GM12878 (cell line): Measurements from ENCODE around the gene SOCS1. TPM values are rescaled to one million over a fixed set of nuclear protein-coding genes. Genes with fewer than 3 reads are reported as not detected.
A peak's percentile ranks its signal among the peaks of the same experiment; 100 is the strongest.

ENCODE experiments used
- CBX5 ChIP-seq: sonication (generic); IDR thresholded peaks from 2 replicates; pipeline ENCODE4 v1.6.1; 2016; ENCODE audit warnings: low read depth, moderate library complexity, mild to moderate bottlenecking, inconsistent platforms
- CREM ChIP-seq: IDR thresholded peaks from 2 replicates; pipeline ENCODE4 v1.6.1; 2014; ENCODE audit warnings: antibody characterized with exemption, low read depth
- FOXM1 ChIP-seq: IDR thresholded peaks from 2 replicates; pipeline ENCODE4 v1.6.1; 2012; ENCODE audit warnings: low read depth, mild to moderate bottlenecking, inconsistent platforms, low read length, moderate library complexity
- GATAD2B ChIP-seq: fragments of 450-650 bp; conservative IDR thresholded peaks from 2 replicates; pipeline ENCODE4 v1.6.1; 2017; ENCODE audit warnings: low read depth, mild to moderate bottlenecking, moderate library complexity
- NBN ChIP-seq: fragments of 450-650 bp; IDR thresholded peaks from 2 replicates; pipeline ENCODE4 v1.6.1; 2016
- NR2C2 ChIP-seq: IDR thresholded peaks from 2 replicates; pipeline ENCODE4 v1.6.1; 2011; ENCODE audit warnings: borderline replicate concordance, low read depth; ENCODE audit not compliant: control insufficient read depth, insufficient read length
- RELB ChIP-seq: fragments of 450-650 bp; IDR thresholded peaks from 2 replicates; pipeline ENCODE4 v1.6.1; 2017; ENCODE audit warnings: low read depth, mild to moderate bottlenecking, moderate library complexity
- SIX5 ChIP-seq: IDR thresholded peaks from 2 replicates; pipeline ENCODE4 v1.6.1; 2011; ENCODE audit warnings: mild to moderate bottlenecking, low read depth, low read length, moderate library complexity; ENCODE audit not compliant: severe bottlenecking
- TCF7 ChIP-seq: IDR thresholded peaks from 2 replicates; pipeline ENCODE4 v1.6.1; 2014; ENCODE audit warnings: antibody characterized with exemption, borderline replicate concordance
- ZBTB11 ChIP-seq: fragments of 450-650 bp; formaldehyde crosslinking; IDR thresholded peaks from 2 replicates; pipeline ENCODE4 v1.5.0; 2022; ENCODE audit warnings: mild to moderate bottlenecking, missing genetic modification characterization
- ZBTB4 ChIP-seq: fragments of 450-650 bp; formaldehyde crosslinking; IDR thresholded peaks from 2 replicates; pipeline ENCODE4 v1.4.0; 2022; ENCODE audit warnings: mild to moderate bottlenecking, moderate library complexity
- ZNF207 ChIP-seq: fragments of 450-650 bp; IDR thresholded peaks from 2 replicates; pipeline ENCODE4 v1.6.1; 2014; ENCODE audit warnings: antibody characterized with exemption, mild to moderate bottlenecking, borderline replicate concordance
- ZNF217 ChIP-seq: fragments of 450-650 bp; IDR thresholded peaks from 2 replicates; pipeline ENCODE4 v1.6.1; 2017; ENCODE audit warnings: antibody characterized with exemption, mild to moderate bottlenecking
- ZNF274 ChIP-seq: IDR thresholded peaks from one replicate; pipeline ENCODE4 v1.8.0; 2011; ENCODE audit not compliant: insufficient read length, insufficient read depth
- ZZZ3 ChIP-seq: IDR thresholded peaks from 2 replicates; pipeline ENCODE4 v1.6.1; 2011; ENCODE audit warnings: low read depth; ENCODE audit not compliant: control insufficient read depth, insufficient read length
- polyA plus RNA-seq, 11 experiments: library from polyadenylated mRNA; depleted of rRNA in 4 of 11; unstranded in 6 of 11; stranded (reverse) in 5 of 11; fragments of >200 nt; fragmentation: Nextera tagmentation in 4 of 11; fragmentation: Illumina TruSeq in 1 of 11; extraction: Ambion mirVana in 4 of 11; extraction: Trizol in 1 of 11; gene quantifications; 1 replicate in 1 of 11; 2 replicates in 10 of 11; pipeline versions ENCODE4 v1.2.1 to v1.2.3, GENCODE V29; 2011 to 2016; ENCODE audit warnings: inconsistent platforms in 2 of 11, missing spikeins in 2 of 11, low read depth in 1 of 11
- total RNA-seq, 4 experiments: library from RNA; depleted of rRNA in 3 of 4; stranded (reverse); fragments of >200 nt in 3 of 4; fragmentation: Illumina TruSeq in 1 of 4; extraction: Trizol in 1 of 4; gene quantifications; 2 replicates each; pipeline versions ENCODE4 v1.2.1 to v1.2.3, GENCODE V29; 2013 to 2021

SOCS1 gene
- total and polyA plus RNA-seq, 10 of the 15 experiments (the other 5 are each of a cell fraction or from before 2014, with no cell fraction given) = 0.42 to 39.8 (median 11.2) TPM

- no peak for TF ChIP-seq ZNF274
- no peak; the same call in 1 of the 2 replicates for TF ChIP-seq ZNF217
- TF ChIP-seq RELB = peak; percentile 63; the same call in 1 of the 2 replicates
- TF ChIP-seq FOXM1 = no peak
- TF ChIP-seq ZBTB4 (CRISPR knock-in tag) = no peak
- no peak for TF ChIP-seq ZZZ3
- TF ChIP-seq TCF7 = no peak
- peak; percentile 24; the same call in 1 of the 2 replicates for TF ChIP-seq ZNF207
- no peak for TF ChIP-seq SIX5
- no peak for TF ChIP-seq CBX5
- TF ChIP-seq NBN = peak; percentile 91
- TF ChIP-seq GATAD2B = 0 out of 2 replicates have a peak, but pooled peaks have one; percentile 41
- TF ChIP-seq CREM = peak; percentile 73
- TF ChIP-seq ZBTB11 (CRISPR knock-in tag) = no peak
- no peak for TF ChIP-seq NR2C2
Measured at GRCh38 chr16:11251525-11252481, 4.2 kb downstream of the SOCS1 start (continued).
